Tongue (tissue), 2 donors: ENCODE measurements around the gene AGXT2. TPM values are rescaled to one million over a fixed set of nuclear protein-coding genes. Genes with fewer than 3 reads are reported as not detected.

ENCODE experiments used
- DNase-seq: peaks from one replicate; pipeline ENCODE4 v3.0.0-alpha.2; 2015
- total RNA-seq: library from RNA; depleted of rRNA; stranded (reverse); fragments of >200 nt; gene quantifications from one replicate; pipeline ENCODE4 v1.2.3, GENCODE V29; 2014

Gene AGXT2
- total RNA-seq, 1 donor from 2014 or later, result not detected

- no peak for DNase-seq
Measured at GRCh38 chr5:34967540-34967939, 80.2 kb downstream of the AGXT2 start.

- no peak for DNase-seq
Measured at GRCh38 chr5:34959323-34959722, 88.4 kb downstream of the AGXT2 start.

GRCh38 chr5:34957857-34958690 lies 89.7 kb downstream of the AGXT2 start:
- peak; percentile 59 for DNase-seq

- DNase-seq, result no peak
Measured at GRCh38 chr5:34957321-34957720, 90.4 kb downstream of the AGXT2 start.

Other genes with a start within 250 kb of the AGXT2 start
- not detected for gene TTC23L, start 208.8 kb downstream of the AGXT2 start, total RNA-seq
- gene RAD1, start 132.4 kb downstream of the AGXT2 start, total RNA-seq, result 24.3 TPM
- 40.0 TPM for gene BRIX1, start 132.2 kb downstream of the AGXT2 start, total RNA-seq
- gene DNAJC21, start 118.4 kb downstream of the AGXT2 start, total RNA-seq, result 48.2 TPM
- 2.4 TPM for gene PRLR, start 182.5 kb upstream of the AGXT2 start, total RNA-seq